ENCODE measurements around the gene PCARE.

Gene PCARE

DNA sequence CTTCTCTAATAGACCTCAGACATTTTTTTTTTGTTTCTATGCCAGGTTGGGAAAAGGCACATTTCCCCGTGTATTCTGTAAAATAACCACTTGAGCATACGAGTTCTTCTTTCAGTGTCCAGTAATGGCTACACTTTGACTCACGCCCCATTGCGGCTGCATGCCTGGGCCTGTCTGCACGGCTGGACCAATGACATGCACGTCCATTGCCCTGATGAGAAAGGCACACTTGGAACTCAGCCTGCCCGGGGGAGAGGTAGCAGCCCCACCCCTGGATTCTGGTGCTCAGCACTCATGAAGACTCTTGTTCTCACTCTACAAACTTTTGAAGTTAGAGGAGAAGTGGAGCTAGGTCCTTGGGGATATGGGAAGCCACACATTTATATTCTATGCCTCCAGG, 5.8 kb downstream of the PCARE start:
- H3K9me3 ChIP-seq = no peaks in the 10 kb centered on the region
- H3K4me1 ChIP-seq = no peaks in the 10 kb centered on the region; the same call in 1 of the 2 replicates
- H3K36me3 ChIP-seq = no peaks in the 10 kb centered on the region
- no peak for TF ChIP-seq CTCF (IDR thresholded peaks at IDR 0.05; ENCODE audit: low read depth, low read length)
- no peak for DNase-seq
- no peaks in the 10 kb centered on the region for H3K27me3 ChIP-seq
- H3K4me3 ChIP-seq (ENCODE audit: low read depth, low read length) = no peak overlapping the region

- no peaks in the 10 kb centered on the region; the same call in 1 of the 2 replicates for H3K4me1 ChIP-seq
- no peak for DNase-seq
- H3K36me3 ChIP-seq = no peaks in the 10 kb centered on the region
- H3K27me3 ChIP-seq = no peaks in the 10 kb centered on the region
- no peaks in the 10 kb centered on the region for H3K9me3 ChIP-seq
- TF ChIP-seq CTCF (IDR thresholded peaks at IDR 0.05; ENCODE audit: low read depth, low read length) = no peak
- no peak overlapping the region for H3K4me3 ChIP-seq (ENCODE audit: low read depth, low read length)
Measured at GRCh38 chr2:29066997-29067605, 7.2 kb downstream of the PCARE start.

- H3K36me3 ChIP-seq = no peaks in the 10 kb centered on the region
- H3K4me1 ChIP-seq = no peaks in the 10 kb centered on the region; the same call in 1 of the 2 replicates
- H3K27me3 ChIP-seq = no peaks in the 10 kb centered on the region
- no peak for DNase-seq
- no peak overlapping the region for H3K4me3 ChIP-seq (ENCODE audit: low read depth, low read length)
- H3K9me3 ChIP-seq = no peaks in the 10 kb centered on the region
- no peak for TF ChIP-seq CTCF (IDR thresholded peaks at IDR 0.05; ENCODE audit: low read depth, low read length)
Measured at GRCh38 chr2:29066271-29066860, 8.0 kb downstream of the PCARE start.

- Histone ChIP-seq H3K4me3 (ENCODE audit: low read depth, low read length) (no peak overlapping the region), H3K9me3 (no peaks in the 10 kb centered on the region), H3K36me3 (no peaks in the 10 kb centered on the region), H3K4me1 (peaks cover 6% of the 10 kb centered on the region), H3K27me3 (no peaks in the 10 kb centered on the region)
- DNase-seq = no peak
- no peak for TF ChIP-seq CTCF (IDR thresholded peaks at IDR 0.05; ENCODE audit: low read depth, low read length)
Measured at GRCh38 chr2:29065068-29065811, 9.1 kb downstream of the PCARE start.

DNA sequence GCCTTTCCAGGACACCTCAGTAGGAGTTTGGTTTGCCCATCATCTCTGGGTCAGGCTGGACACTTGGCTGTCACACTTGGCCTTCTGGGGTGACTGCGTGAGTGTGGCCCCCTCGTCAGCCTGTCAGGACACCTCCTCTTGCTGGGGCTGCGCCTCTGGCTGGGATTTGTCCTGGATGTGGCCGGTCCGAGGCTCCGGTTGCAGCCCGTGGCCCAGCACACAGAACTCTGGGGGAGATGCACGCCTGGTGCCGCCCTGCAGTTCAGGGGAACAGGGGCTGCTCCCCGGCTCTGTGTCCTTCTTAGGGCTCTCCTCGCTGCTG, 9.6 kb downstream of the PCARE start:
- DNase-seq = no peak
- TF ChIP-seq CTCF (IDR thresholded peaks at IDR 0.05; ENCODE audit: low read depth, low read length) = no peak
- H3K9me3 ChIP-seq = no peaks in the 10 kb centered on the region
- no peaks in the 10 kb centered on the region for H3K36me3 ChIP-seq
- no peaks in the 10 kb centered on the region for H3K27me3 ChIP-seq
- peaks cover 11% of the 10 kb centered on the region for H3K4me1 ChIP-seq
- H3K4me3 ChIP-seq (ENCODE audit: low read depth, low read length) = no peak overlapping the region

DNA sequence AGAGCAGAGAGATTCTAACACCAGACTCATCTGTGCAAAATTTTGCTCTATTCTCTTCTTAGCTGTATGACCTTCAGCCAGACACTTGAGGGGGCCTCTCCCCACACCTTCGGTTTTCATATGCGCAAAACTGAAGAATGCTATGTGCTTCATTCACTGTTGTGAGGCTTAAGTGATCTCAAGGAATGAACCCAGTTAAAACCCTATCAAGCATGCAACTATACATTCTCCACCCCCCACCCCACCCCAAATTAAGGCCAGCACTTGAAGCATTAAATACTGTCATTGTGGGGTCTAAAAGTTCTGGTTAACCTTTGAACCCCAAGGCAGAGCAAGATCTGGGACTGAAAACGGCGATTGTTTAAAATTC, 10.0 kb downstream of the PCARE start:
- H3K9me3 ChIP-seq = no peaks in the 10 kb centered on the region

More for the DNA sequence above, 10.0 kb downstream of the PCARE start:
- no peak for TF ChIP-seq CTCF (IDR thresholded peaks at IDR 0.05; ENCODE audit: low read depth, low read length)
- Histone ChIP-seq H3K4me3 (ENCODE audit: low read depth, low read length) (no peak overlapping the region), H3K36me3 (no peaks in the 10 kb centered on the region), H3K27me3 (no peaks in the 10 kb centered on the region), H3K4me1 (peaks cover 15% of the 10 kb centered on the region)
- no peak for DNase-seq
